ENCODE measurements around the gene DNAJC22. TPM values are rescaled to one million over a fixed set of nuclear protein-coding genes. Genes with fewer than 3 reads are reported as not detected.

The DNAJC22 gene
- total and polyA plus RNA-seq, 2 of the 13 experiments (the other 11 are each of a cell fraction or from before 2014, with no cell fraction given), result 25.2 to 31.7 TPM

DNA sequence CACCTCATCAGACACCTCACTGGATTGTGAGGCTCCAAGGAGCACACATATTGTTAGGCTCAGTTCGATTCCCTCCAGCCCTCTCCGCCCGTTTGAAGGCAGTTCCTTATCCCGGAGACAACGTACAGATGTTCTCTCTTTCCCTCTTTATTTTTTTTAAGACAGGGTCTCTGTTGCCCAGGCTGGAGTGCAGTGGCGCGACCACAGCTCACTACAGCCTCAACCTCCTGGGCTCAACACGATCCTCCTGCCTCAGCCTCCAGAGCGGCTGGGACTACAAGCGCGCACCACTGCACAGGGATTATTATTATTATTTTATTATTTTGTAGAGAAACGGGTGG lies 24.4 kb upstream of the DNAJC22 start:
- WGBS (ENCODE audit: low lambda C conversion rate), result 10% methylated on average over 12 of the region's 12 CpGs
- in situ Hi-C loops (cut with HindIII; ENCODE audit: extremely low pct_ligation_motif_present, low pct_unique_long_range_greater_than_20kb), result no loop called here

More for the DNA sequence above, 24.4 kb upstream of the DNAJC22 start:
- Histone ChIP-seq H3K4me2 (ENCODE audit: low read depth, low read length) (peak overlapping the region; percentile 81), H3K27me3 (ENCODE audit: control insufficient read depth in 1 of 2, insufficient read depth in 2 of 2, low read length in 2 of 2) (peaks cover 0 to 4% of the 10 kb centered on the region in 2 experiments; a peak in 1 of 5 replicates), H2AFZ (ENCODE audit: low read length) (no peak overlapping the region), H4K20me1 (ENCODE audit: insufficient read depth, low read length) (no peaks in the 10 kb centered on the region), H3K9ac (ENCODE audit: insufficient read depth, low read depth, low read length) (peak overlapping the region; percentile 82), H3K9me3 (ENCODE audit: low read length) (no peaks in the 10 kb centered on the region), H3K27ac (ENCODE audit: extremely low read length, insufficient read depth, low read length) (peak overlapping the region; percentile 47), H3K79me2 (ENCODE audit: insufficient read depth, low read length) (peaks cover 8% of the 10 kb centered on the region), H3K4me1 (ENCODE audit: insufficient read depth, low read length) (peaks cover 15% of the 10 kb centered on the region), H3K4me3 (replicated peaks in 1 of 3; ENCODE audit: insufficient read depth in 1 of 3, low read depth in 2 of 3, low read length in 3 of 3) (peak overlapping the region; percentile 72 to 98 (median 81)), H3K36me3 (replicated peaks in 1 of 2; ENCODE audit: control insufficient read depth in 1 of 2, insufficient read depth in 2 of 2, low read length in 2 of 2) (peaks cover 10 to 19% of the 10 kb centered on the region in 2 experiments)
- ChIA-PET POLR2A (interaction anchor here (0.7 to 2.2 kb wide), 15 partner anchors 10 to 419 kb away, joined by 3 to 18 read pairs (median 4); partner anchors contain the start of genes DNAJC22, PRPF40B, SPATS2 and TMBIM6), CTCF (ENCODE audit: low intra/inter-chr PET ratio, low total read pairs) (no interaction called here)
- FAIRE-seq, result peak; percentile 8
- TSS peak; percentile 94 for BruUV-seq (replicated peaks)
- DNase-seq (ENCODE audit: low spot score), result no peak
- TF ChIP-seq, protein P1, sequence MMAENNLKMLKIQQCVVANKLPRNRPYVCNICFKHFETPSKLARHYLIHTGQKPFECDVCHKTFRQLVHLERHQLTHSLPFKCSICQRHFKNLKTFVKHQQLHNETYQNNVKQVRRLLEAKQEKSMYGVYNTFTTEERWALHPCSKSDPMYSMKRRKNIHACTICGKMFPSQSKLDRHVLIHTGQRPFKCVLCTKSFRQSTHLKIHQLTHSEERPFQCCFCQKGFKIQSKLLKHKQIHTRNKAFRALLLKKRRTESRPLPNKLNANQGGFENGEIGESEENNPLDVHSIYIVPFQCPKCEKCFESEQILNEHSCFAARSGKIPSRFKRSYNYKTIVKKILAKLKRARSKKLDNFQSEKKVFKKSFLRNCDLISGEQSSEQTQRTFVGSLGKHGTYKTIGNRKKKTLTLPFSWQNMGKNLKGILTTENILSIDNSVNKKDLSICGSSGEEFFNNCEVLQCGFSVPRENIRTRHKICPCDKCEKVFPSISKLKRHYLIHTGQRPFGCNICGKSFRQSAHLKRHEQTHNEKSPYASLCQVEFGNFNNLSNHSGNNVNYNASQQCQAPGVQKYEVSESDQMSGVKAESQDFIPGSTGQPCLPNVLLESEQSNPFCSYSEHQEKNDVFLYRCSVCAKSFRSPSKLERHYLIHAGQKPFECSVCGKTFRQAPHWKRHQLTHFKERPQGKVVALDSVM (CRISPR knock-in tag; IDR thresholded peaks at IDR 0.05), result peak; percentile 98
- TF ChIP-seq, protein P2, sequence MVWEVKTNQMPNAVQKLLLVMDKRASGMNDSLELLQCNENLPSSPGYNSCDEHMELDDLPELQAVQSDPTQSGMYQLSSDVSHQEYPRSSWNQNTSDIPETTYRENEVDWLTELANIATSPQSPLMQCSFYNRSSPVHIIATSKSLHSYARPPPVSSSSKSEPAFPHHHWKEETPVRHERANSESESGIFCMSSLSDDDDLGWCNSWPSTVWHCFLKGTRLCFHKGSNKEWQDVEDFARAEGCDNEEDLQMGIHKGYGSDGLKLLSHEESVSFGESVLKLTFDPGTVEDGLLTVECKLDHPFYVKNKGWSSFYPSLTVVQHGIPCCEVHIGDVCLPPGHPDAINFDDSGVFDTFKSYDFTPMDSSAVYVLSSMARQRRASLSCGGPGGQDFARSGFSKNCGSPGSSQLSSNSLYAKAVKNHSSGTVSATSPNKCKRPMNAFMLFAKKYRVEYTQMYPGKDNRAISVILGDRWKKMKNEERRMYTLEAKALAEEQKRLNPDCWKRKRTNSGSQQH (CRISPR knock-in tag; IDR thresholded peaks at IDR 0.05; ENCODE audit: low read depth), result no peak
- TF ChIP-seq SALL1 (CRISPR knock-in tag; IDR thresholded peaks at IDR 0.05), result no peak
- intact Hi-C loops (cut with micrococcal nuclease; ENCODE audit: unreplicated experiment), result no loop called here
- no peak; the same call in 2 of the 3 replicates for ATAC-seq
